HUDEP-2 (cell line): Measurements from ENCODE around the gene TTC22.
A peak's percentile ranks its signal among the peaks of the same experiment; 100 is the strongest.
"Not testable (repeated sequence)": the region's sequence is repeated elsewhere in the genome, so short reads cannot be mapped to it uniquely, and the experiment has no call there.

ENCODE experiments used
- DNase-seq, 76 experiments: peaks; one replicate each; lab custom pipeline; 2025; ENCODE audit not compliant: unreplicated experiment in 76 of 76; lab: John Stamatoyannopoulos, UW

TTC22 gene

GRCh38 chr1:54791880-54792522, 9.1 kb downstream of the TTC22 start:
- DNase-seq, result peak in 49 of 76 experiments; percentile 2 to 68 (median 29)

DNA sequence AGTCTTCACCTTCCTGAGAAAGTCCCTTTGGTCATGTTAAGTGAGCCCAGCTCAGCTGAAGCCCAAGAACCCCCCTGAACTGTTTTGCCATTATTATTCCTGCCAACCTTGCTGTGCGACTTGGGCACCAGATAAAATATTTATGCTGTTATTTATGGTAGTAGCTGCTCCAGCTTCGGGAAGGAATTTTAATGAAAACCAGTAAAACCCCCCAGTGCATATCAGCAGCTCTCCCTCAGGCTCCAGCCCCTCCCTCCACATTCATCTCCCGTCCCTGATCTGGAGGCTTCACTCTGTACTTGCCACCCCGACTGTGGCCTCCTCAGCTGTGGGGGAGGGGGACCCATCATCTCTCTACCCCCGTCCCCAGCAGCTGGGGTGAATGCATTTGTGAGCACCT, 12.7 kb downstream of the TTC22 start:
- DNase-seq, result no peak

DNA sequence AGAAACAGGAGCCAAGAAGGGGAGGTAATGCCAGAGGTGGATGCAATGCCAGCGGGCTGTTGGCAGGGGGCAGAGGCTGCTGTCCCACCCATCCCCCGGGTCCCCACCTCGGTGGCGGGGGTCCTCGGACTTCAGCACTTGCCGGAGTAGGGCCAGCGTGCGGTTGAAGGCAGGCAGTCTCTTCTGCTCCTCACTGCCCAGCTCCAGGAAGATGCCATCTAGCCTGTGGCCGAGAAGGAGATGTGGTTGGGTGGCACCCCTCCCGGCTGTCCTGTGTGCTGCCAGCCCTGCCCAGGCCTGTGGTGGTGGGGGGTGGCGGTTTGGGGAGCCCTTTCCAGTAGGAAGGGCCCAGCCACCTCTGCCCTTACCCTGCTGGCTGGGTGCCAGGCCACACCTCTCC, 13.5 kb downstream of the TTC22 start:
- no peak for DNase-seq

- no peak for DNase-seq
These were observed 14.3 kb downstream of the TTC22 start for GRCh38 chr1:54786778-54787177.

- DNase-seq, result no peak
These were observed 17.1 kb downstream of the TTC22 start for GRCh38 chr1:54784066-54784465.

GRCh38 chr1:54782588-54782987, 18.5 kb downstream of the TTC22 start:
- no peak for DNase-seq

GRCh38 chr1:54782156-54782555, 19.0 kb downstream of the TTC22 start:
- no peak for DNase-seq

GRCh38 chr1:54781023-54781723, 19.9 kb downstream of the TTC22 start:
- no peak for DNase-seq

DNA sequence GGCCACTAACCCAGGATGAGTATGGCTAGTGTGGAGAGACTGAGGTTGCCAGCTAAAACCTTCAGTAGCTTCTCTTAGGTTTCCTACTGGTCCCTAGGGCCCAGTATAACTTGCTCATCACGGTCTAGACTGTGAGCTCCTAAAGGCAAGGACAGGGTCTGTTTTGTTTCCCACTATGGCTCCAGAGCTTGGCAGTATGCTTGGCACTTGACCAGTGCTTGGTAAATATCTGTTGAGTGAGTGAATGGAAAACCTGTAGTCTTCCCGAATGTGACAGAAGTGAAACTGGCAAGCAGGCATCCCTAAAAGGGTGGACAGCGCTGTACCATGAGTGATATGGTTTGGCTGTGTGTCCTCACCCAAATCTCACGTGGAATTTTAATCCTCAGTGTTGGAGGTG, 23.7 kb downstream of the TTC22 start:
- no peak for DNase-seq

DNA sequence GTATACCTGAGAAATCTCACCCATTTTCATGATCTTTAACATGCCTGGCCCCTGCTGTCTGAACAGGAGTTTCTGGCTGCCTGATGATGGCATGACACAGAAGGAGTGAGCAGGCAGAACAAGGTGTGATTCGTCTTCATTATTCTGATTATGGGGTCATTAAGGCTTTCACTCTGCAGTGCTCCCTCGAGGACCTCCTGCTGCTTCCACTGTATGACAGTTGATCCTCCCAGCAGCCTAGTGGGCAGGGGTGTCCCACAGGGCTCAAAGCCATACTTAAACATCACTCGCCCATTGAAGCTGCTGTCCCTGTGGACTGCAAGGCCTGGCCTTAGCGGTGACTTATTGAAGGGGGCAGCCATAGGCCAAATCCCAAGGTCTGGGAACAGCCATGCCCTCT, 24.1 kb downstream of the TTC22 start:
- DNase-seq, result no peak

DNA sequence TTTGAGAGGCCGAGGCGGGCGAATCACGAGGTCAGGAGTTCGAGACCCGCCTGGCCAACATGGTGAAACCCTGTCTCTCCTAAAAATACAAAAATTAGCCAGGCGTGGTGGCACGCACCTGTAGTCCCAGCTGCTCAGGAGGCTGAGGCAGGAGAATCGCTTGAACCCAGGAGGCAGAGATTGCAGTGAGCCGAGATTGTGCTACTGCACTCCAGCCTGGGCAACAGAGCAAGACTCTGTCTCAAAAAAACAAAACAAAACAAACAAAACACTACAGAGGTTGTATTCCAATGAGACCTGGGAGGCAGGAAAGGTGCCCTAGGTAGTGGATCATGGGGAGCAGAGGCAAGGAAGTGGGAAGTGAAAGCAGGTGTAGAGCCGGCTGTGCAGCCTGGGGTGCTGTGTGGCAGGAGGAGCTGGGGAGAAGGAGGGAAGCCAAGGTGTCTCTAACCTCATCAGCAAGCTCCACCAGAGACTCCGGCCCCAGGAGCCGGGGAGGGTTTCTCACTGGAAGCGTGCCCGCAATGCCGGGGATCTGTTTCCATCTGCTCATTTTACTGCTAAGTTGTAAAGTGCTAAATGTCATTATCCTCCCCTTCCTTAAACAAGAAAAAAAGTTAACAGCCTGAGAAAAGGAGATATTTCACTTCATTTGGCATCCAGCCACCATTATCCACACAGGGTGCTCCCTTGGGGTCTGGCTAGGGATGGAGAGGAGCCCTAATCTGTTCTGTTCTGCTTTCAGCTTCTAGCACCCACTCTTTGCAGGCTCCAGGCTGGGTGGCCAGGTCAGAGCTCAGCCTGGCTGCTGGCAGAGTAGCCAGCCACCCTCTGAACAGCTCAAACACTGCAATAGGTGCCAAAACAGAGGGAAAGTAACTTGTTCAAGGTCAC, 25.0 kb downstream of the TTC22 start:
- DNase-seq, result not testable (repeated sequence)

GRCh38 chr1:54774820-54775498, 26.2 kb downstream of the TTC22 start:
- DNase-seq, result peak in 5 of 76 experiments; percentile 2 to 10 (median 4)

GRCh38 chr1:54772951-54773350, 28.2 kb downstream of the TTC22 start:
- DNase-seq, result no peak

- DNase-seq, result peak in 1 of 76 experiments; percentile 10
These were observed 33.0 kb downstream of the TTC22 start for GRCh38 chr1:54768093-54768492.

DNA sequence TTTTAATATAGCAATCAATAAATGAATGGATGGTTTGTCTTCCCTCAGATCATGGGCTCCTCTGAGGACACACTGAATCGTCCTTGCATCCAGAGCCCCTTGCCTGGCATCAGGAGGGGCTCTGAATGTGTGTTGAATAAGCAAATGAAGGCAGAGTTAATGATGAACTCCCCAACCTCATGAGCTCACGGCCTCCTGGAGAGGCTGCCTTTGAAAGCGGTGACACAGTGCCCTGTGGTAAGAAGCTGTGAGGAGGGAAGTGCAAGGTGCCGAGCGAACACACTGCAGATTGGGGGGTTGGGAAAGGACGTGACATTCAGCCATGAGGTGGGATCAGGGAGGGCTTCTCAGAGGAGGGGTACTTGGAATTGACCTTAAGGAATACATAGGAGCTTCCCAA, 33.6 kb downstream of the TTC22 start:
- no peak for DNase-seq

- peak in 2 of 76 experiments; percentile 8 to 31 for DNase-seq
These were observed 34.4 kb downstream of the TTC22 start for GRCh38 chr1:54766726-54767125.

- DNase-seq, result no peak
These were observed 36.1 kb downstream of the TTC22 start for GRCh38 chr1:54764922-54765561.

GRCh38 chr1:54764133-54764921, 36.8 kb downstream of the TTC22 start, which contains the start of gene PARS2:
PARS2 (minus strand) TSS chr1:54764523; CDS start chr1:54759161, 5,362 bp downstream.
- peak in 75 of 76 experiments; percentile 46 to 99 (median 95) for DNase-seq

- DNase-seq, result peak in 1 of 76 experiments; percentile 10
These were observed 37.3 kb downstream of the TTC22 start for GRCh38 chr1:54763816-54764132.
